NCI-H2081 treated with DMSO at 0.1 percent for 48 hours (cell line): Measurements from ENCODE around the gene OR2T11.
"Not testable (repeated sequence)": the region's sequence is repeated elsewhere in the genome, so short reads cannot be mapped to it uniquely, and the experiment has no call there.

Source experiments
- DNase-seq: peaks from one replicate; lab custom pipeline; 2025; lab: John Stamatoyannopoulos, UW

OR2T11 gene

GRCh38 chr1:248634991-248635390, at the start of gene OR2T11:
Gene OR2T11, minus strand, starts transcription at chr1:248635091. Its CDS starts 7,963 bp downstream, at chr1:248627128.
- DNase-seq, result not testable (repeated sequence)

GRCh38 chr1:248681651-248682050, 46.8 kb upstream of the OR2T11 start:
- DNase-seq, result no peak

- DNase-seq, result no peak
Measured at GRCh38 chr1:248670003-248670402, 35.1 kb upstream of the OR2T11 start.

- not testable (repeated sequence) for DNase-seq
Measured at GRCh38 chr1:248663453-248664328, 28.8 kb upstream of the OR2T11 start.

DNA sequence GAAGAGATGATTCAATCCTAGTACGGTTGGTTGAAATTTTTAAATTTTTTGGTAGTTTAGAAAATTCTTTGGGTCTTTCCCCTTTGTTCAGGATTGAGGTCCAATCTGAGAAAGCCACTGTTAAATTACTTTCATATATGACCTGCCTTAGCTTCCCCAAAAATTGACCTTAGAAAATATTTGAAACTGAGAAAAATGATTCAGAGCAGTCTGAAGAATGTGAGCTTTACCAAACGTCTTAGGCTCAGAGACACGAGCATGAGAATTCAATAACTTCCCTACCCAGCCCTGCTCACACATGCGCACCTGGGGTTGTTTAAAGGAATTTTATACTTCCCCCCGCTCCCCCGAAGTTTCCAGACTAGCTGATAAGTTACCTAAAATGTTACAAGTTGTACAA, 21.9 kb upstream of the OR2T11 start:
- DNase-seq, result not testable (repeated sequence)

GRCh38 chr1:248655354-248655753, 20.5 kb upstream of the OR2T11 start, which contains the start of gene OR2T27:
Gene OR2T27, minus strand, starts transcription at chr1:248655528. Its CDS starts 4,644 bp downstream, at chr1:248650884.
- DNase-seq, result not testable (repeated sequence)

DNA sequence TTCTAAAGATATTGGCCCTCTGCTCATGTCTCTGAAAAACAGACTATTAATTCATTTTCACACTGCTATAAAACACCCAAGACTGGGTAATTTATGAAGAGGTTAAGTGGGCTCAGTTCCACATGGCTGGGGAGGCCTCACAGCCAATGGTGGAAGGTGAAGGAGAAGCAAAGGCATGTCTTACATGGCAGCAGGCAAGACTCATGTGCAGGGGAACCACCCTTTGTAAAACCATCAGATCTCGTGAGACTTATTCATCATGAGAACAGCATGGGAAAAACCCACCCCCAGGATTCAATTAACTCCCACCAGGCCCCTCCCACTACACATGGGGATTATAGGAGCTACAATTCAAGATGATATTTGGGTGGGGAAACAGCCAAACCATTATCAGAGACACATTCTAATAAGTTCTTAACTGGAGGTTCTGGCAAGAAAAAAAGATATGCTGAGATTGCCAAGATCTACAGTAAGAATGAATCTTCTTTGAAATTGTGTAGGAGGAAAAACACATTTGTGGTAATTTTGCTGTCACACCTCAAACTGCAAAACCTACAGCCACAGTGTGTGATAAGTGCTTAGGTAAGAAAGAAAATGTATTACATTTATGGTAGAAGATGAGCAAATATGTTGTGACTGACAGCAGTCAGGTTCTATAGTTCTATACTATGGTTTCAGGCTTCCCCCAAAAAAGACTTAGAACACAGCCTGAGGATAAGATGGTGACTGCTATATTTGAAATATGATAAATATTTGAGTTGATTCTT, 14.1 kb upstream of the OR2T11 start:
- not testable (repeated sequence) for DNase-seq

DNA sequence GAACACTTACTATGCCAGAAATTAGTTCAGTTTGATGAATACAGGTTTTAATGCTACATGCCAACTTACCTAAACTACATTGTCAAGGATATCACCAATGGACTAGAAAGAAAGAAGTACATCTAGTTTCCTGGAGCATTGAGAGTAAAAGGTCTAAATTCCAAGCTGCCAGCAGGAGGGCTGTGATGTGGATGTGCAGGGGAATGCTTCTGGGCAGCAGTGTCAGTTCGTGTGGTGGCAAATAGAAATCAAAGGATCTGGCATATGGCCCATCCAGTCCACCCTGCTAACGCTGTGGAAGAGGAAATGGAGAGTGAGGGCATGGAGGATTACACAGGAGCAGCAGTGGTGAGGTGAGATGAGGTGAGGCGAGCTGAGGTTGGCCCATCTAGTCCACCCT, 10.3 kb upstream of the OR2T11 start, which contains the start of gene OR2T35:
Gene OR2T35 (minus strand): TSS at position 101 of the 400 bp plus-strand sequence. CDS start 6,020 bp downstream, outside the sequence.
- DNase-seq, result not testable (repeated sequence)

DNA sequence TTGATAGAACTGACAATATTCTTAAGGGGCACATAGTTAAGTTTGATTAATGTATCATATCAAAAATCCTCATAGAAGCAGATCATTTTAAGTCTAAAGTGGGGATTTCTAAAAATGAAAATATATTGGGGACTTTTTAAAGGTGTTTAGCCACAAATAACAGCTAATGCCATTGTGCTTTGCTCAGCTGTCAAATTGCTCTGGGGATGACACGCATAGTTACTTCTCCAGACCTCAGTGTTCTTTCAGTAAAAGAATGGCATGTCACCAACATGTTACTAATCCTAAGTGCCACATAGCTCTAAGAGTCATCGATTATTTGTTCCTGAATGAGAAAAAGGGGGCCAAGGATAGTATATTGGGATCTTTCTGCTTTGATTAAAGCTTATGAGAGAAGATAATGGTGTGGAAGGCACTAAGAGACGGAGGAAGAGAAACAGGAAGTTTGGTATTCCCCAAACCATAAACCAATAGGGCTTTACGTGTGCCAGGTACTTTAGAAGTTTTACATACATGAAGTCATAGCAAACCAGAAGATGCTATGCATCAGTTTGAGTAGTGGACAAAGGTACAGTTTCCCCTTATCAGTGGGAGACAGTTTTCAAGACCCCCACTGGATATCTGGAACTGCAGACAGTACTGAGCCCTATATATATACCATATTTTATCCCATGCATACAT, 8.2 kb upstream of the OR2T11 start:
- not testable (repeated sequence) for DNase-seq

DNA sequence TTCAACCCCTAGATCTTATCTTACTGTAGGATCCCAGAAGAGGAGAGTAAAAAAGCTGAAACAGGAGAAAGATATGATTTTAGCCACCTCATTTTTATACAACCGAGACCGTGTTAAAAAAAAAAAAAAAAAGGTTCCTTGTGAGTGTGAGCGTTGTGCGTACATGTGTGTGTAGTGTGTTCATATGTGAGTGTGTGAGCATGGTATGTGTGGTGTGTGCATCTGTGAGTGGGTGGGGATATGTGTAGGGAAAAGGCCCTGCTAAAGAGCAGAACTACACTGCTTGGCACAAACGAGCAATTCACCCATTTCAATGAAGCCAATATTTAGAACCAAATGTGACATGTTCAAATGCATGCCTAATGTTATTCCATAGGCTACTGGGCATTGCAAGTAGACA, 6.7 kb upstream of the OR2T11 start:
- DNase-seq, result not testable (repeated sequence)

GRCh38 chr1:248640906-248641305, 6.0 kb upstream of the OR2T11 start:
- DNase-seq, result not testable (repeated sequence)

DNA sequence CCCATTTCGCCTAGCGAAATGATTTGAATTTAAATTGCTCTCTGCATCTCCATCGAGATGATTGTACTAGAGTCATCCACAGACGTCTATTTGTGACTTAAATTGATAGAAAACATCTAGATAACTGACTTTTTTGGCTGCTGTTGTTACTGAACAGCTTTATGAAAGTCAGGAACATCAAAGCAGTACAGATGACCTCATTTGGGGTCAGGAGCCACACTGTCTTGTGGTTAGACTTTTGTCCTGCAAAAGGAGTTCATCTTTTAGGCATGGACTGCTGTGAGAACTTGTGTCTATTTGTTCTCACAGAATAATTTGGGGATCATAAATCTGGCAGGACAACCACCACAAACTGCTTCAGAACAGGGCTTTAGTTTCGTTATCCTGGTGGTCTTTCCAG, 4.8 kb upstream of the OR2T11 start:
- DNase-seq, result not testable (repeated sequence)

- DNase-seq, result not testable (repeated sequence)
Measured at GRCh38 chr1:248636612-248637011, 1.7 kb upstream of the OR2T11 start.

GRCh38 chr1:248631354-248632008, 3.4 kb downstream of the OR2T11 start:
- DNase-seq, result no peak

- DNase-seq, result no peak
Measured at GRCh38 chr1:248630551-248630950, 4.3 kb downstream of the OR2T11 start.

- no peak for DNase-seq
Measured at GRCh38 chr1:248627971-248628844, 6.7 kb downstream of the OR2T11 start.

DNA sequence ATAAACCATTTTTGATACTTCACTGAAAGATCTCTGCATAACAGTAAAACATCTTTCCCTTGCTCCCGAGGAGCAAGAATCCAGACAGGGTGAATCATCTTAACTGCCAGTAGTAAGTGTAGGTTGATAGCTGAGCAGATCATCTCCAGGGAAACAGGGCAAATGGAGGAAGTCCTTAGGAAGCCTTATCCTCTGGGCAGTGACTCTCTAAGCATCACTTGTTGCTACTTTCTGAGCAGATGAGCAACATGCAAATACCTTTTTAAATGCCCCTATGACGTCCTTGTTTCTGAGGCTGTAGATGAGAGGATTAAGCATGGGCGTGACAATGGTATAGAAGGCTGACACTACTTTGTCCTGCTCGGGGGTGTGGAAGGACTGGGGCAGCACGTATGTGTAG, 8.9 kb downstream of the OR2T11 start:
- no peak for DNase-seq

- no peak for DNase-seq
Measured at GRCh38 chr1:248625166-248625565, 9.7 kb downstream of the OR2T11 start.

DNA sequence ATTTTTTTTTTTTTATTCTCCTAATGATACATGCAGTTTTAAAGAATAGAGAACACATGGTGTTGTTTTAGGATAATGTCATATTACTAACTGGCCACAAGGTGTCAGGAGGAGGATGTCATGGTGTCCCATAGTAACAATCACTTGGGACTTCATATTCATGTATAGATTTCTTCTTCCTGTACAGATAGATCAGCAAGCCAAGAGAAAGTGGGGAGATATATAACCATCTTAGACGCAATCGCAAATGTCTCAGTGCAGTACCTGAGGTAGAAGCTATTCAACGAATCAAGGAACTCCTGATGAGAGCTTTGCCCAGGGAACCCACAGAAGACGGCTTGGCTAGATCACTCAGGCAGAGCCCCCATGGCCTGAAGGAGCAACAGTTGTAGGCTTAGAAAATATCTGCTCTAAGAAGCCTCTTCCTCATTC, 12.3 kb downstream of the OR2T11 start:
- DNase-seq, result no peak

DNA sequence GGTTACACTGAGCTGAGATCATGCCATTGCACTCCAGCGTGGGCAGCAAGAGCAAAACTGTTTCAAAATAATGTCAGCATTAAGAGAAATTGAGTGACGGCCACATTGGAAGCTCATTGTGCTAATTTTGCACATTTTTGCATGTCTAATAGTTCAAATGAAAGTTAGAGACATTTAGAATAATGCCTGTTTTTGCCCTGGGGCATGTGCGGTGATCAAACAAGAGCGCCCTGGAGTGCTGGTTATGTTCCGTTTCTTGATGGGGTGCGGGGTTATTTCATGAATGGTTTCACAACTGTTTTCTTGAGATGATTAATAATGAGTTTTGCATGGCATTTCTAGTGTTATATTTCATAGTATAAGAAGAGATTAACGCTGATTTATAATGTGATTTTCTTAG, 13.1 kb downstream of the OR2T11 start:
- no peak for DNase-seq
